Non-pigmented ciliary epithelial cell (primary cell): ENCODE results near the gene LPAR3.

Experiments
- DNase-seq: peaks from one replicate; pipeline ENCODE4 v3.0.0-alpha.2; 2010; ENCODE audit warnings: low read depth

Gene LPAR3

DNA sequence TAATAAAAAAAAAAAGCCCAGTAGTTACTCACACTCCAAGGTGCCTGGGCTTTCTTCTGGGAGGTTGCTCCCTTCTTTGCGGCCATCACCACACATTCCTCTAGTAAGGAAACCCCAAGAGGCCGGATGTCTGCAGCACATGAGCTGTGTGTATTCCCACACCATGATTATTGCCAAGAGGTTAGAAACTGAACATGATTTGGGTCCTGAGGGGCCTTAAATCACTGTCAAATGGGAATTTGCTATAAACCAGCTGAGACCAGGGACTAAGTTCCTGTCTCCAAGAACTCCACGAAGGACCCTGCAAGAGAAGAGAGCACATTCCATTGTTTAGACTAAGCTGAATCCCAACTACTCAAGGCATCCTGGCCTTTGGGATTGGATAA, 117.5 kb downstream of the LPAR3 start:
- DNase-seq: no peak

DNA sequence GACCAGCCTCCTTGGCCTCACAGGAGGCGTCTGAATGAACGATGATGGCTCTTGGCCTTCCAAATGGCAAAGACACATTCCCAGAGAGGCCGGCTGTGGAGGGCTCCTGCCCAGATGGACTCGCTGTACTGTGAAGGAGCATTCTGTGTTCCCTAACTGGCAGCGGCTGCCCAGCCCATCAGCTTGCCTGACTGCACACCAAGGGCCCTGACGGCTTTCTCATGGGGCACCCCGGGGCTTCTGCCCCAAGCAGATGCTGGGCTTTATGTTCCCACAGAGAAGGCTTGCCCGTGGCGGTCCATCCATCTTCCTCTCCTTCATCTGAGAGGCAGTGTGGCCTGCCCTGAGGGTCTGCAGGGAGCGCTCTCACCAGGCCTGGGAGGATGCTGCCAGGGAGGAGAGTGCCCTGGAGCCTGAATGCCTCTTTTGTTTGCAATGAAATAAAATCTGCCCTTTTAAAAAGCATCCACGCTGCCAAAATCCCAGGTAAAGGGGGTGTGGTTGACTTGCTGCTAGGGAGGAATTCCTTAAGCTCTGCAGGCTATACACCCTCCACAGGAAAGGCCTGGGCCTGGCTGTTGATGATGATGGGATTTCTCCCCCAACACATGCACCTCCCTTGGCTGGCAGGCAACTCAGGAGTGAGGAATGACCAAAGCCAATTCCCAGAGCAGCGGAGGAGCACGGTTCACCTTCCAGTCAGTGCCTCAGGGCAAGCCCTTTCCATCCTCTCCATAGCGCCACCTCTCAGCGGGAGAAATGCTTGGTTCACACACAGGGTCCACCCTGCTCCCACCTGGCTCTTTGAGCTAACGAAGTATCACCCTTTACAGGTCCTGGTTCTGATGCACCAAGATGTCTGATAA, 118.1 kb downstream of the LPAR3 start:
- DNase-seq: no peak

DNA sequence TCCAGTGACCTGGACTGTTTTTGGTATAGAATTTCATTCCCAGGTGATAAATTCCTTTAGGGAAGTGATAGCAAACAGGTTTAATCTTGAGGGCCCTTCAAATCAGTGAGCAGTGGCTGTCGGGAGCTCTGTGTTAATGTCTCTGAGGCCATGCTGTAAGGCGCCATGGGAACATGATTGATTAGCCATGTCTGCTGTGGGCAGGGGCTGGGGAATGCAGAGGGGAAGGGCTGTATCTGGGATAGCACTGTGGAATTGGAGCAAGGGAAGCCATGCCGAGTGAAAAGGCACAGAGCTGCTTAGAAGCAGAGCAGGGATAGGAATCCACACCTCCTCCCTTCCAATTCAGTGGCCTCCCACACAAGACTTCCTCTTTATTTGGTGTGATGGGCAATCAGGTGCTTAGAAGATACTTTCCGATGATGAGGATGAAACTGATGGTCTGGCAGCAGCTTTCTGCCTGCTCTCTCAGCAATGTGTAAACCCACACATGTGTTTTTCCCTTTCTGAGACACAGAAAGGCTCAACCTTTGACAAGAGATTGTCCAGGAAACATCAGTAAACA, 119.0 kb downstream of the LPAR3 start:
- no peak for DNase-seq

DNA sequence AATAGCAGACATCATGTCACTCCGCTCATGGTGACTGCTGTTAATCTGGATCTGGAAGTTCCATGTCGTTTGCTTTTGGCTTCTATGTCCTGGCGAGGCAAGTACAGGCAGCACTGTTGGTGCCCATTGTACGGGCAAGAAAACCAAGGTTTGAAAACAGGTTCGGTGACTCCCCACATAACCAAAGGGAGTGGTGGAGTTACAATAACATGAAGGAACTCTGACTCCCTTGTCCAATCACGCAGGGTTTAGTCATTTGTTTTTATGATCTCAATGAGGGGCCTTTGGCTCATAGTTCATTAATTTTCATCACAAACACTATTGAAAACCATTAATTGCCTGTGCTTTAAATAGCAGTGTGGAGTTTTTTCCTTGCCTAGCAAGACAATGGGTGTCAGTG, 119.8 kb downstream of the LPAR3 start:
- no peak for DNase-seq

DNA sequence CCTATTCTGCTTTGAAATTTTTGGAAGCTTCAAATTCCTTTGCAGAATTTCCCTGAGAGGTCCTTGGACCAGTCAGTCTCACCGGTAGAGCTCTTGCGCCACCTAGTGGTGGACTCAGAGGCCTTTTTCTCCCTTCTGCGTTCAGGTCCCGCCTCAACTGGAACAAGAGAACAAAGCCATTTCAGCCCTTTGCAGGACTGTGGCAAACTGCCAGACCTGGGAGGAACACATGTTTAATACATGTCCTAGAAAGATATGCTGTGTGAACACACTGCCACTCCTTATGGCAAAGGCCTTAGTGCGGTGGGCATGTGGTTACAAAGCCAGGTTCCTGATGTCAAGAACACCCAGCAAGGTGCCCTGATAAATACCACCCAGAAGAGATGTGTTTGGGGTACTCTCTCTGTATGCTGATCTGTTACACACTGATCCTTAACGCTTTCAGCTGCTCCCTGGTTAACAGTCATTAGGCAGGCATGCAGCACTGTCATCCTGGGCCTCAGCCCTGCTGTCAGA, 120.5 kb downstream of the LPAR3 start:
- DNase-seq: peak; percentile 48

DNA sequence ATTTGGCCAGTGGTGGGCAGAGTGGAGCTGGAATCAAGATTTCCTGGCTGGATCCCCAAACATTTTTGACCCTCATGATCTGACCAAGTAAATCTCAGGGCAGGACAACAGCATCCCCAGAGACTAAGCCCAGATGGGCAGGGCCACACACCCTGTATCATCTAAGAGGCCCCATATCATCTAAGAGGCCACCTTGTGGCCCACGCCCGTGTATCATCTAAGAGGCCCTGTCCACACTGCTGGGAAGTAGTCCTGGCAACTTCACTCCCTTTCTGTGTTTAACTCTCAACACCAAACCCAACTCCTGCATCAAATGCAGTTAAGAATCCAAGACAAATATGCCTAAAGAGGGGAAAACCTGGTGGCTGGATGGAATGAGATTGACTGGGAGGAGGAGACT, 121.1 kb downstream of the LPAR3 start:
- no peak for DNase-seq

DNA sequence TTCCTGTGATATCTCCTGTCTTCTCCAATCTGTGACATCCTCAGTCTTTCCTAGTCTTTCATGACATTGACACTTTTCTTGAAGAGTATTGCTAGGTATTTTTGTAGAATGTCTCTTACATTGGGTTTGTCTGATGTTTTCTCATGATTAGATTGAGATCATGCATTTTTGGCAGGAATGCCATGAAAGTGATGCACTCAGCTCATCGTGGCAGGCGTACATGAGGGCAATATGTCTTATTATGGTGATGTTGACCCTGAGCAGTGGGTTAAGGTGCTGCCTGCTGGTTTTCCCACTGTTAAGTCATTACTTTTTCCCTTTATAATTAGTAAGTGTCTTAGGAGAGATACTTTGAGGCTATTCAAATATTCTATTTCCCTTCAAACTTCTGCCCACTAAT, 122.5 kb downstream of the LPAR3 start:
- no peak for DNase-seq

DNA sequence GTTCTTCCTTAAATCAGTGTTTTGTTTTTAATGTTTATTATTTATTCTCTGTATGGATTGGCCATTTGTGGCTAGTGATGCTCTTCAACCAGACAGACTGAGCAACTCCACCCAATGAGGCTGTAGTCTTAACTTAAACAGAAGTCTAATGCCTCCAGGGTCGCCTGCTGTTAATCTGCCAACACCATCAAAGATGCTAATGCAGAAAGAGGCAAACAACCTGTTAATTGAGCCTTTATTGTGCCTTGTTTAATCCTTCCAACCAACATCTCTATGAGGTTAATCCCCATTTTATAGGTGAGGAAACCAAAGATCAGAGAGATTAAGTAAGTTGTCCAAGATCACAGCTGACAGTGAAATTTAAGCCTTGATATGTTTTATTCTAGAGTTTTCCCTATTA, 123.4 kb downstream of the LPAR3 start:
- no peak for DNase-seq

DNA sequence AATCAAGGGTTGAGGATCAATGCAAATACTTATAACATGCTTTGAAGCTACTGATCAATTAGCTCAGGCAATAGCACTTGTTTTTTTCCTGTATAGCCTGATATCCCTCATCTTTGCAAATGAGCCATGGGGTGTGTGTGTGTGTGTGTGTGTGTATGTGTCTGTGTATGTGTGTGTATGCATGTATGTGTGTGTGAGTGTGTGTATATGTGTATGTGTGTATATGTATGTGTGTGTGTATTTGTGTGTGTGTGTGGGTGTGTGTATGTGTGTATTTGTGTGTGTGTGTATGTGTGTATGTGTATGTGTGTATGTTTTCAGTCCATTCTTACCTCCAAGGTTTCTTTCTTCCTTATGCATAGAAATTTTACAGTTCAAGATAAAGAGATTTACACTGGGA, 124.4 kb downstream of the LPAR3 start:
- DNase-seq: no peak

DNA sequence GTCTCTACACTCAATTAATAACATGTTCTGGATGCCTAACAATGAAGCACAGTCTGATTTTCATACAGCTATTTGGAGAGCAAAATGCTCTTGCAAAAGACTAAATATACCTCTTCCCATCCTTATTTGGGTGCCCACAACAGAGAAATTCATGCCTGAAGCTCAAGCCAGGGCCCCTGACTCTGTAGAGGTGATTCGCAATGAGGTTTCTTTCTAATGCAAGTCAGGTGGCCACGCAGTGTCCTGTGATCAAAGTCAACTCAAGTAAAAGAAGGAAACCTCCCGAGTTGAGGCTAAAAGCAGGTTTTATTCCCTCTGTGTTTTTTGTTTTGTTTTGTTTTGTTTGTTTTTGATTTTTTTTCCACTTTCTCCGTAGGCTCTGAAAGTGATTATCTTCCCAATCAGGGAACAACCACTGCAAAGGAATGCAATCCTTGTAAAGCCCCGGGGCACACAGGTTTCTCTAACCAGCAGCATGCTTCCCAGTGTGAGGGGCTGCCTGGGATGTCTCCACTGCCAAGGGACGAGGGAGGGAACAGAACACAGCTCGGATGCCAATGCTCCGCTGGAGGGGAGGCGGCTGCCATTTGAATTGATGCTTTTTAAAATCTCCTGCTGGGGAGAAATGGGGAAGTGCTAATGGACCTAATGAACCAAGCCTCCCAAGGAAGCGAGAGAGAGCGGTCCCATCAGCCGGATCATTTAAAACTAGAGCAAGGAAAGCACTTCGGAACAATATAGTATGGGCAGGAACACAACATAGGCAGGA, 128.9 kb downstream of the LPAR3 start:
- DNase-seq: no peak

DNA sequence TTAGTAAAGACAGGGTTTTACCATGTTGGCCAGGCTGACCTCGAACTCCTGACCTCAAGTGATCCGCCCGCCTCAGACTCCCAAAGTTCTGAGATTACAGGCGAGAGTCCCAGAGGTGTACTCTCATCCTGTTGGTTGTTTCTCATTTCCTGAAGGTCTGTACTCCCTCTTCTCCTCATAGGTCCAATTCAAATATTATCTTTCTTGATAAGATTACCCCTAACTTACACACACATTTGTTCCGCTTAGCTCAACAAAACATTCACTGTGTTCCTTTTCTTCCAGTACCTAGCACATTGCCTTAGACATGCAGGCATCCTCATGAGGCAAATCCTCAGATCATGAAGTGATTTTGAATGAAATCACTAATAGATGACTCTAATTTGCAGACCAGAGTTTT, 130.3 kb downstream of the LPAR3 start:
- no peak for DNase-seq
